H9 (cell line): ENCODE data around the gene TARBP1. TPM values are rescaled to one million over a fixed set of nuclear protein-coding genes. Genes with fewer than 3 reads are reported as not detected.

Source experiments
- DNase-seq: peaks from one replicate; pipeline ENCODE4 v3.0.0-alpha.2; 2017
- H2AFZ ChIP-seq: one replicate; pipeline ENCODE4 v1.6.1; 2013; ENCODE audit warnings: mild to moderate bottlenecking, low read length, control low read depth, moderate library complexity
- H2AK5ac ChIP-seq: 2 replicates; pipeline ENCODE4 v1.6.1; 2013; ENCODE audit warnings: low read length, control low read depth, mixed read lengths; ENCODE audit not compliant: insufficient read length
- H2BK120ac ChIP-seq: one replicate; pipeline ENCODE4 v1.6.1; 2013; ENCODE audit warnings: low read depth, mild to moderate bottlenecking, low read length, control low read depth, inconsistent platforms; ENCODE audit not compliant: poor library complexity, severe bottlenecking
- H2BK12ac ChIP-seq: 2 replicates; pipeline ENCODE4 v1.6.1; 2013; ENCODE audit warnings: low read length, control low read depth, mixed read lengths, low read depth; ENCODE audit not compliant: insufficient read length
- H2BK15ac ChIP-seq: 2 replicates; pipeline ENCODE4 v1.6.1; 2013; ENCODE audit warnings: low read depth, low read length, control low read depth
- H2BK20ac ChIP-seq: one replicate; pipeline ENCODE4 v1.6.1; 2013; ENCODE audit warnings: low read depth, mild to moderate bottlenecking, low read length, control low read depth, inconsistent platforms; ENCODE audit not compliant: poor library complexity, severe bottlenecking
- H2BK5ac ChIP-seq: 2 replicates; pipeline ENCODE4 v1.6.1; 2013; ENCODE audit warnings: low read length, control low read depth, mixed read lengths; ENCODE audit not compliant: insufficient read length
- H3K14ac ChIP-seq: 2 replicates; pipeline ENCODE4 v1.6.1; 2013; ENCODE audit warnings: low read length, control low read depth; ENCODE audit not compliant: insufficient read depth
- H3K18ac ChIP-seq: 2 replicates; pipeline ENCODE4 v1.6.1; 2013; ENCODE audit warnings: low read depth, mild to moderate bottlenecking, mixed read lengths, low read length, control low read depth; ENCODE audit not compliant: insufficient read length
- H3K23ac ChIP-seq: 2 replicates; pipeline ENCODE4 v1.6.1; 2013; ENCODE audit warnings: low read length, control low read depth, mixed read lengths, low read depth; ENCODE audit not compliant: insufficient read length
- H3K23me2 ChIP-seq: 2 replicates; pipeline ENCODE4 v1.6.1; 2013; ENCODE audit warnings: low read depth, mild to moderate bottlenecking, mixed read lengths, low read length, control low read depth; ENCODE audit not compliant: insufficient read length, poor library complexity, severe bottlenecking
- H3K27ac ChIP-seq: 2 replicates; pipeline ENCODE4 v1.5.1; 2013; ENCODE audit warnings: low read length, control low read depth, mixed read lengths, low read depth; ENCODE audit not compliant: insufficient read length
- H3K27me3 ChIP-seq: 2 replicates; pipeline ENCODE4 v1.6.1; 2013; ENCODE audit warnings: low read length, control low read depth, inconsistent platforms; ENCODE audit not compliant: insufficient read depth
- H3K4ac ChIP-seq: 2 replicates; pipeline ENCODE4 v1.6.1; 2013; ENCODE audit warnings: low read depth, mild to moderate bottlenecking, control low read depth, inconsistent platforms, low read length, moderate library complexity
- H3K4me1 ChIP-seq: 2 replicates; pipeline ENCODE4 v1.6.1; 2013; ENCODE audit warnings: low read length, control low read depth, inconsistent platforms; ENCODE audit not compliant: insufficient read depth
- H3K4me2 ChIP-seq: 2 replicates; pipeline ENCODE4 v1.6.1; 2013; ENCODE audit warnings: low read length, control low read depth, mixed read lengths; ENCODE audit not compliant: insufficient read length, insufficient read depth
- H3K56ac ChIP-seq: 2 replicates; pipeline ENCODE4 v1.6.1; 2013; ENCODE audit warnings: low read depth, mild to moderate bottlenecking, mixed read lengths, low read length, control low read depth; ENCODE audit not compliant: insufficient read length
- H3K79me1 ChIP-seq: 2 replicates; pipeline ENCODE4 v1.6.1; 2013; ENCODE audit warnings: low read depth, mild to moderate bottlenecking, moderate library complexity, low read length, control low read depth, inconsistent platforms; ENCODE audit not compliant: insufficient read depth, poor library complexity, severe bottlenecking
- H3K79me2 ChIP-seq: 2 replicates; pipeline ENCODE4 v1.6.1; 2013; ENCODE audit warnings: low read length, control low read depth, inconsistent platforms; ENCODE audit not compliant: insufficient read depth
- H3K9ac ChIP-seq: 2 replicates; pipeline ENCODE4 v1.6.1; 2013; ENCODE audit warnings: low read length, control low read depth, mixed read lengths; ENCODE audit not compliant: insufficient read length; ENCODE audit errors: extremely low read depth
- H3K9me3 ChIP-seq: one replicate; pipeline ENCODE4 v1.6.1; 2013; ENCODE audit warnings: low read depth, low read length, inconsistent platforms; ENCODE audit not compliant: control insufficient read depth
- H3T11ph ChIP-seq: one replicate; pipeline ENCODE4 v1.6.1; 2013; ENCODE audit warnings: mild to moderate bottlenecking, low read length, control low read depth, inconsistent platforms
- H4K20me1 ChIP-seq: one replicate; pipeline ENCODE4 v1.6.1; 2013; ENCODE audit not compliant: control insufficient read depth, insufficient read length, insufficient read depth
- H4K5ac ChIP-seq: 2 replicates; pipeline ENCODE4 v1.6.1; 2013; ENCODE audit warnings: low read depth, mild to moderate bottlenecking, mixed read lengths, low read length, control low read depth; ENCODE audit not compliant: insufficient read length
- H4K8ac ChIP-seq: replicated peaks from 2 replicates; pipeline ENCODE4 v1.6.1; 2013; ENCODE audit warnings: low read length, control low read depth, mixed read lengths, low read depth; ENCODE audit not compliant: insufficient read length
- H4K91ac ChIP-seq: 2 replicates; pipeline ENCODE4 v1.6.1; 2013; ENCODE audit warnings: low read depth, mild to moderate bottlenecking, moderate library complexity, mixed read lengths, low read length, control low read depth; ENCODE audit not compliant: insufficient read length
- H3K27ac Mint-ChIP-seq, 3 experiments: 2 replicates in 2 of 3; 3 replicates in 1 of 3; pipeline ENCODE4 v1.8.0; 2020 to 2021; ENCODE audit warnings: mixed read lengths in 3 of 3, mild to moderate bottlenecking in 1 of 3, moderate library complexity in 1 of 3
- H3K27me3 Mint-ChIP-seq: 2 replicates; pipeline ENCODE4 v1.8.0; 2021; ENCODE audit warnings: low read depth, mild to moderate bottlenecking, moderate library complexity, mixed read lengths
- H3K36me3 Mint-ChIP-seq, 3 experiments: 2 replicates in 2 of 3; 3 replicates in 1 of 3; pipeline ENCODE4 v1.8.0; 2020 to 2021; ENCODE audit warnings: low read depth in 3 of 3, mixed read lengths in 3 of 3; ENCODE audit not compliant: insufficient read depth in 1 of 3
- H3K4me1 Mint-ChIP-seq, 2 experiments: 2 replicates each; pipeline ENCODE4 v1.8.0; 2020; ENCODE audit warnings: mixed read lengths in 2 of 2
- H3K4me3 Mint-ChIP-seq, 2 experiments: 2 replicates in 1 of 2; 3 replicates in 1 of 2; pipeline ENCODE4 v1.8.0; 2020 to 2021; ENCODE audit warnings: mild to moderate bottlenecking in 2 of 2, mixed read lengths in 2 of 2, moderate library complexity in 1 of 2
- H3K9me3 Mint-ChIP-seq, 2 experiments: 2 replicates in 1 of 2; 3 replicates in 1 of 2; pipeline ENCODE4 v1.8.0; 2020; ENCODE audit warnings: mild to moderate bottlenecking in 2 of 2, mixed read lengths in 2 of 2, moderate library complexity in 1 of 2
- WGBS: extraction: QIAGEN DNeasy Blood & Tissue Kit; methylation state at CpG from one replicate; pipeline ENCODE4 v1.1.7; 2013; ENCODE audit warnings: missing lambda C conversion rate, low lambda C conversion rate, mixed read lengths; ENCODE audit not compliant: insufficient read length; ENCODE audit errors: extremely low coverage; 5-methylcytosine and 5-hydroxymethylcytosine counted together
- total RNA-seq: library from RNA; stranded (reverse); gene quantifications from 2 replicates; pipeline ENCODE4 v1.2.1, GENCODE V29; 2021
- TF ChIP-seq, protein P1 (sequence below): fragments of 200-600 bp; sonication (generic); conservative IDR thresholded peaks from 3 replicates; pipeline ENCODE4 v1.8.0; 2021; ENCODE audit warnings: antibody characterized with exemption, mild to moderate bottlenecking

Gene TARBP1
- total RNA-seq, 1 experiment from 2014 or later: 20.2 TPM

DNA sequence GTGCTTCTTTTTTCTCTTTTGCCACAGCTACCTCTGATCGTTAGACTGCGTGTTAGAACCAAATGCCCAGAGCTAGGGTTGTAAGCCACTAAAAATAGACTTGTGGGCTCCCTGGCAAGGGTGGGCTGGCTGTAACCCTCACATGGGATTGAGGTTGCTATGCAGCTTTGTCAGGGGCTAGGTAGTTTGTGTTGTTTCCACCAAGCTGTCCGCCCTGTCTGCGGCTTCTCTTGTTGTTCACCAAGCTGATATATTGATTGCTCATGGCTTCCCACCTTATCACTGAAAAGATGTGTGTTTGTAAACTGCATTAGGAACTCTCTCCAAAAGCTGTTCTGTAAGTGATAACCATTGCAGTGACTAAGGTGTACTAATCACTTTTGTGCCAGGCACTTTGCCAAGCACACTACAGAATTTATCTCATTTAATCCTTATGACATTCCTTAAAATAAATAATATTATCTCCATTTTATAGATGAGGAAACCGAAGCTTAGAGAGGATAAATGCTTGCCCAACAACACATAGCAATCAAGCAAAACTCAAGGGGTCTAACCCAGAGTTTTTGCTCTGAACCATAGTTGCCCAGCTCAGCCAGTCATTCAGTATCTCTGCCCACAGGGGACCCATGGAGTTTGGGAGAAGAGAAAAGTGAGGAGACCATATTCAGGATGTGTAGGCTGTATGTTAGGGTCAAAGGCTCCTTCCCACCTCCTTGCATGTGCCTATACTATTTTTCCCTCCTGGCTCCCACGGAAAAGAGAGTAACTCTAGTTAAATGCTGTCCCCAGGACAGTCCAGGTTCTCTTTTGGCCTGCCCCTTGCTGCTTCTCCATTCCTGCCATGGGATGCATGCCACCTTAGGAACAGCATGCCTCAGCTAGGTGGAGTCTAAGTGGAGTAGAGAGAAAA is 42.2 kb upstream of the TARBP1 start:
- H2BK20ac ChIP-seq: no peak overlapping the region
- no peak overlapping the region for H4K8ac ChIP-seq
- no peak overlapping the region for H3K14ac ChIP-seq
- H3K56ac ChIP-seq: no peak overlapping the region
- Mint-ChIP-seq H3K27me3 (no peaks in the 10 kb centered on the region; the same call in 1 of the 2 replicates), H3K36me3 (no peaks in the 10 kb centered on the region; a peak in 1 of 7 replicates), H3K4me3 (no peak overlapping the region), H3K4me1 (no peaks in the 10 kb centered on the region; a peak in 1 of 4 replicates), H3K27ac (no peak overlapping the region; a peak in 1 of 7 replicates), H3K9me3 (no peaks in the 10 kb centered on the region)
- no peak overlapping the region for H2BK12ac ChIP-seq
- no peak overlapping the region for H2BK120ac ChIP-seq
- H4K91ac ChIP-seq: no peak overlapping the region
- H3K9me3 ChIP-seq: no peaks in the 10 kb centered on the region
- no peak overlapping the region for H3K18ac ChIP-seq
- H4K5ac ChIP-seq: no peak overlapping the region
- no peaks in the 10 kb centered on the region for H3K79me1 ChIP-seq
- H3K4ac ChIP-seq: no peak overlapping the region
- TF ChIP-seq, protein P1, sequence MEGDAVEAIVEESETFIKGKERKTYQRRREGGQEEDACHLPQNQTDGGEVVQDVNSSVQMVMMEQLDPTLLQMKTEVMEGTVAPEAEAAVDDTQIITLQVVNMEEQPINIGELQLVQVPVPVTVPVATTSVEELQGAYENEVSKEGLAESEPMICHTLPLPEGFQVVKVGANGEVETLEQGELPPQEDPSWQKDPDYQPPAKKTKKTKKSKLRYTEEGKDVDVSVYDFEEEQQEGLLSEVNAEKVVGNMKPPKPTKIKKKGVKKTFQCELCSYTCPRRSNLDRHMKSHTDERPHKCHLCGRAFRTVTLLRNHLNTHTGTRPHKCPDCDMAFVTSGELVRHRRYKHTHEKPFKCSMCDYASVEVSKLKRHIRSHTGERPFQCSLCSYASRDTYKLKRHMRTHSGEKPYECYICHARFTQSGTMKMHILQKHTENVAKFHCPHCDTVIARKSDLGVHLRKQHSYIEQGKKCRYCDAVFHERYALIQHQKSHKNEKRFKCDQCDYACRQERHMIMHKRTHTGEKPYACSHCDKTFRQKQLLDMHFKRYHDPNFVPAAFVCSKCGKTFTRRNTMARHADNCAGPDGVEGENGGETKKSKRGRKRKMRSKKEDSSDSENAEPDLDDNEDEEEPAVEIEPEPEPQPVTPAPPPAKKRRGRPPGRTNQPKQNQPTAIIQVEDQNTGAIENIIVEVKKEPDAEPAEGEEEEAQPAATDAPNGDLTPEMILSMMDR: no peak
- no peak overlapping the region for H3K27ac ChIP-seq
- H3K9ac ChIP-seq: no peak overlapping the region
- WGBS: no CpG with 5 or more reads among the region's 6 CpGs
- H2AFZ ChIP-seq: no peak overlapping the region
- H2BK5ac ChIP-seq: no peak overlapping the region
- no peaks in the 10 kb centered on the region for H3K79me2 ChIP-seq
- H4K20me1 ChIP-seq: no peaks in the 10 kb centered on the region
- H3T11ph ChIP-seq: no peak overlapping the region
- H3K27me3 ChIP-seq: no peaks in the 10 kb centered on the region
- H3K23me2 ChIP-seq: no peaks in the 10 kb centered on the region
- no peak overlapping the region for H2AK5ac ChIP-seq
- H2BK15ac ChIP-seq: no peak overlapping the region
- H3K23ac ChIP-seq: no peak overlapping the region
- 0 out of 2 replicates have a peak, but pooled peaks cover 3% of the 10 kb centered on the region for H3K4me1 ChIP-seq
- DNase-seq: no peak
- H3K4me2 ChIP-seq: no peak overlapping the region
